ENCODE measurements around the gene HIBADH. TPM values are rescaled to one million over a fixed set of nuclear protein-coding genes. Genes with fewer than 3 reads are reported as not detected.
A peak's percentile ranks its signal among the peaks of the same experiment; 100 is the strongest.

HIBADH gene
- total RNA-seq, 2 donors from 2014 or later: 21.7 to 30.7 TPM

DNA sequence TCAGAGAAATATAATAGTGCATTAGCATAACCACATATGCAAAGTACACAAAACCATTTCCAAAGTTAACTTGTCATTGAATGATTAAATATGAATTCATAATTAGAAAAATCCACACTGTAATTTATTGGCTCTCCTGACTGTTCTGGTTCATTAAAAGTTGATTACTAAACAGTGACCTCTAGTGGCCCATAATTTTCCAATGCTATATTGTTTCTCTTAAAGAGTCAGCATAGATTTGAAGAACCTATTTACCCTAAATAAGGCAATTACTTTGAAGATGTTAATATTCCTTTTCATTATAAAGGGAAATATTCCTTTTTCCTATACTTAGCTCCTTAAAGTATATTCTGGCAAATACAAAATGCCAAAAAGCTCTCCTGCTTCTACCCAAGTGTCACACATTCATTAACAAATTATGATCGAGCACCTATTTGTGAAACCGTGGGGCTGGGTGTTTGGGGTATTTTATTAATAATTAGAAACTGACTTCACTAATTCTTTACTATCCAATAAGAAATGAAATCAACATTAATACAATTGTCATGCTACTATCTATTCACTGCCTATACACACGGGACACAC is 86.2 kb downstream of the HIBADH start:
- no peaks in the 10 kb centered on the region for H3K36me3 ChIP-seq
- ATAC-seq (ENCODE audit: insufficient number of reproducible peaks, low FRiP score, low read depth) (no peak), DNase-seq (ENCODE audit: low spot score) (no peak)
- no peaks in the 10 kb centered on the region for H3K9me3 ChIP-seq
- H3K4me1 ChIP-seq (ENCODE audit: control insufficient read depth in 1 of 2, low read depth in 2 of 2): no peaks in the 10 kb centered on the region
- H3K27me3 ChIP-seq (replicated peaks; ENCODE audit: insufficient read depth): no peaks in the 10 kb centered on the region
- TF ChIP-seq, protein P1, sequence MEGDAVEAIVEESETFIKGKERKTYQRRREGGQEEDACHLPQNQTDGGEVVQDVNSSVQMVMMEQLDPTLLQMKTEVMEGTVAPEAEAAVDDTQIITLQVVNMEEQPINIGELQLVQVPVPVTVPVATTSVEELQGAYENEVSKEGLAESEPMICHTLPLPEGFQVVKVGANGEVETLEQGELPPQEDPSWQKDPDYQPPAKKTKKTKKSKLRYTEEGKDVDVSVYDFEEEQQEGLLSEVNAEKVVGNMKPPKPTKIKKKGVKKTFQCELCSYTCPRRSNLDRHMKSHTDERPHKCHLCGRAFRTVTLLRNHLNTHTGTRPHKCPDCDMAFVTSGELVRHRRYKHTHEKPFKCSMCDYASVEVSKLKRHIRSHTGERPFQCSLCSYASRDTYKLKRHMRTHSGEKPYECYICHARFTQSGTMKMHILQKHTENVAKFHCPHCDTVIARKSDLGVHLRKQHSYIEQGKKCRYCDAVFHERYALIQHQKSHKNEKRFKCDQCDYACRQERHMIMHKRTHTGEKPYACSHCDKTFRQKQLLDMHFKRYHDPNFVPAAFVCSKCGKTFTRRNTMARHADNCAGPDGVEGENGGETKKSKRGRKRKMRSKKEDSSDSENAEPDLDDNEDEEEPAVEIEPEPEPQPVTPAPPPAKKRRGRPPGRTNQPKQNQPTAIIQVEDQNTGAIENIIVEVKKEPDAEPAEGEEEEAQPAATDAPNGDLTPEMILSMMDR (IDR thresholded peaks at IDR 0.05): peak; percentile 51
- no peak overlapping the region for H3K27ac ChIP-seq
- no peak overlapping the region for H3K4me3 ChIP-seq

DNA sequence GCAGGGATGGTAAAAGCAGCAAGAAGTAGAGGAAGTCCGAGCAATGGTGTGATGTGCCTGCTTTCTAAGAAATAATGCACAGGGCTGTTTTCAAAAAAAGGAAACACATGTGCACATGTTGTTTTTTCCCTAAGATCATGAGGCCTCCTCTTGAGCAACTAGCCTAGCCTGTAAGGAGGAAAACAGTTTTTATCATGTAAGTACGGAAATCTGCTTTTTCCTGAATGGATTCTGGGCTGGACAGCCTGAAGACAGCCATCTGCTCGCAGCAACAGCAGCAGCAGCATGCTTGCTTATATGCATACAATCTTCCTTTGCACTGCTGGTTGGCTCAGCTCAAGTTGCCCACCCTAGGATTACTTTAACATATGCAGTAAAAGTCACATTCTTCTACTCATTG is 87.1 kb downstream of the HIBADH start:
- no peaks in the 10 kb centered on the region for H3K4me1 ChIP-seq (ENCODE audit: control insufficient read depth in 1 of 2, low read depth in 2 of 2)
- H3K9me3 ChIP-seq: no peaks in the 10 kb centered on the region
- no peak overlapping the region for H3K27ac ChIP-seq
- TF ChIP-seq, protein P1 (IDR thresholded peaks at IDR 0.05): no peak
- DNase-seq (ENCODE audit: low spot score) (no peak), ATAC-seq (ENCODE audit: insufficient number of reproducible peaks, low FRiP score, low read depth) (no peak)
- no peak overlapping the region for H3K4me3 ChIP-seq
- H3K36me3 ChIP-seq: no peaks in the 10 kb centered on the region
- no peaks in the 10 kb centered on the region for H3K27me3 ChIP-seq (replicated peaks; ENCODE audit: insufficient read depth)

DNA sequence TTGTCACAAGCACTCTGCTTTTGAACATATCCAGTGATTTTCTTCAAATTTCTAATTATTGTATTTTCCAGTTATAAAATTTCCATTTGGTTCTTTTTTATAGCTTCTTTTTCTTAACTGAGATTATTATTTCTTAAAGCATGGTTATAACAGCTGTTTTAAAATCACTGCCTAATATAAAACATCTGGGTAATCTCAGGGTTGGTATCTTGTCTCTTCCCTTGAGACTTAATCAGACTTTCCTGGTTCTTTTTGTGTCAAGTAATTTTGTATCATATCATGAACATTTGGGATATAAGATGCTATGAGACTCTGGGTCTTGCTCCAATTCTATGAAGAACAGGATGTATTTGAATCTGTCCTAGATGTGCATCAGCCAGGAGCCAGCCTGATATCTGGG is 93.6 kb downstream of the HIBADH start:
- Histone ChIP-seq H3K4me1 (ENCODE audit: control insufficient read depth in 1 of 2, low read depth in 2 of 2) (no peaks in the 10 kb centered on the region), H3K36me3 (no peaks in the 10 kb centered on the region), H3K4me3 (no peak overlapping the region), H3K9me3 (peaks cover 3% of the 10 kb centered on the region), H3K27me3 (replicated peaks; ENCODE audit: insufficient read depth) (no peaks in the 10 kb centered on the region), H3K27ac (no peak overlapping the region)
- ATAC-seq (ENCODE audit: insufficient number of reproducible peaks, low FRiP score, low read depth) (no peak), DNase-seq (ENCODE audit: low spot score) (no peak)
- TF ChIP-seq, protein P1 (IDR thresholded peaks at IDR 0.05): no peak

DNA sequence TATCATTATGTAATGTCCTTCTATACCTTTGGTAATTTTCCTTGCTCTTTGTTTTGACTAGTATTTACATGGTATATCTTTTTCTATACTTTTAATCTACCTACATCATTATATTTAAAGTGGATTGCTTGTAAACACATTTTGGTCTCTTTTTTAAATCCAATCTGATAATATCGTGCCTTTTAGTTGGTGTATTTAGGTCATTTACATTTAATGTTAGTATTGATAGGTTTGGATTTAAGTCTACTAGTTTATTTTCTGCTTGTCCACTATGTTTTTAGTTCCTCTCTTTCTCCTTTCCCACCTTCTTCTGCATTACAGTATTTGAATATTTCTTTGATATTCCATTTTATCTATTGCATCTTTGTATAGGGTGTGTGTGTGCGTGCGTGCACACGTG is 95.4 kb downstream of the HIBADH start:
- DNase-seq (ENCODE audit: low spot score) (no peak), ATAC-seq (ENCODE audit: insufficient number of reproducible peaks, low FRiP score, low read depth) (no peak)
- Histone ChIP-seq H3K36me3 (no peaks in the 10 kb centered on the region), H3K4me3 (no peak overlapping the region), H3K9me3 (peaks cover 6% of the 10 kb centered on the region), H3K4me1 (ENCODE audit: control insufficient read depth in 1 of 2, low read depth in 2 of 2) (no peaks in the 10 kb centered on the region), H3K27me3 (replicated peaks; ENCODE audit: insufficient read depth) (no peaks in the 10 kb centered on the region), H3K27ac (no peak overlapping the region)
- TF ChIP-seq, protein P1 (IDR thresholded peaks at IDR 0.05): no peak

DNA sequence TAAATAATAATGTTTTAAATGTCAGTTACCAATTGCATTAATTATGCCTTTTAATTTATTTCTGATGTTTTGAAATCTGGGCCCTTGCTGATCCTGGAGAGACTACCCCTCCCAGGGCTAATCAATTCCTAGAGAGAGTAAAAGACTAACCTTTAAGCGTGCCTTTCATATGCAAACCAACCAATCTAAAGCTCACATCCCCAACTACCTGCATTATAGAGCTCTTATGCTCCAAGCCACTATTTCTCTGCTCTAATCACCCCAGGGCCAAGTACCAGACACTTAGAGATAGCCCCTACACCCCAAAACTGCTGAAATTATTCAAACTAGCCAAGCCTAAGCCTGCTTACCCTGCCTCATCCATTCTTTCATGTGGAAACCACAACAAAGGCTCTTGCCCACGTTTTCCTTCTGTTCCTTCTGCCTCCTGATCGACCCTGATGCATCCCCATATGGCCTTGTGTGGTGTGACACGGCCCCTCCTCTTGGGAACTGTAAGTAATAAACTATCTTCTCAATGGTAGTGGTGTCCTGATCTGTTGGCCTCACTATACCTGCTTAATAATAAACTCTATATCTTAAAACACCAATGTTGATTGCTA is 97.7 kb downstream of the HIBADH start:
- TF ChIP-seq, protein P1 (IDR thresholded peaks at IDR 0.05): no peak
- Histone ChIP-seq H3K27me3 (replicated peaks; ENCODE audit: insufficient read depth) (no peaks in the 10 kb centered on the region), H3K4me3 (no peak overlapping the region), H3K9me3 (peaks cover 6% of the 10 kb centered on the region), H3K36me3 (no peaks in the 10 kb centered on the region), H3K4me1 (ENCODE audit: control insufficient read depth in 1 of 2, low read depth in 2 of 2) (no peaks in the 10 kb centered on the region), H3K27ac (no peak overlapping the region)
- no peak for ATAC-seq (ENCODE audit: insufficient number of reproducible peaks, low FRiP score, low read depth)
- no peak for DNase-seq (ENCODE audit: low spot score)

Measured in thoracic aorta (tissue), 2 donors.